DND-41 (cell line): ENCODE results near the gene PTPRN2.

ENCODE experiments used
- ATAC-seq: fragments of 200-7000 bp; cut with Tn5 transposase; 3 replicates; pipeline ENCODE4 v1.9.1; 2021; ENCODE audit warnings: low read depth; ENCODE audit not compliant: insufficient read depth
- DNase-seq: peaks from one replicate; pipeline ENCODE4 v3.0.0-alpha.2; 2020
- H2AFZ ChIP-seq: 2 replicates; pipeline ENCODE4 v1.6.0; 2012; ENCODE audit warnings: low read depth, low read length
- H3K27ac ChIP-seq: 2 replicates; pipeline ENCODE4 v1.5.1; 2012; ENCODE audit warnings: low read length, inconsistent platforms
- H3K27me3 ChIP-seq: fragments of 200-600 bp; sonication (generic); 2 replicates; pipeline ENCODE4 v1.6.0; 2012; ENCODE audit warnings: low read length, mild to moderate bottlenecking, inconsistent platforms; ENCODE audit not compliant: insufficient read depth, poor library complexity
- H3K36me3 ChIP-seq: 2 replicates; pipeline ENCODE4 v1.5.1; 2012; ENCODE audit warnings: low read length, inconsistent platforms; ENCODE audit not compliant: insufficient read depth
- H3K4me1 ChIP-seq: 2 replicates; pipeline ENCODE4 v1.5.1; 2012; ENCODE audit warnings: mild to moderate bottlenecking, low read length; ENCODE audit not compliant: insufficient read depth
- H3K4me2 ChIP-seq: 2 replicates; pipeline ENCODE4 v1.6.0; 2012; ENCODE audit warnings: mild to moderate bottlenecking, moderate library complexity, low read length, inconsistent platforms; ENCODE audit not compliant: insufficient read depth
- H3K4me3 ChIP-seq, 2 experiments: fragments of 200-600 bp in 1 of 2; shearing (Covaris generic) in 1 of 2; 2 replicates each; pipeline ENCODE4 v1.5.1; 2012 to 2016; ENCODE audit warnings: inconsistent platforms in 2 of 2, low read length in 2 of 2, mild to moderate bottlenecking in 2 of 2, low read depth in 1 of 2, moderate library complexity in 1 of 2
- H3K79me2 ChIP-seq: 2 replicates; pipeline ENCODE4 v1.6.0; 2012; ENCODE audit warnings: low read length, inconsistent platforms; ENCODE audit not compliant: insufficient read depth
- H3K9ac ChIP-seq: 2 replicates; pipeline ENCODE4 v1.6.0; 2012; ENCODE audit warnings: low read depth, mild to moderate bottlenecking, inconsistent platforms, low read length, moderate library complexity
- H3K9me3 ChIP-seq: 2 replicates; pipeline ENCODE4 v1.5.1; 2012; ENCODE audit warnings: low read length, moderate library complexity, mild to moderate bottlenecking, inconsistent platforms; ENCODE audit not compliant: insufficient read depth, severe bottlenecking
- H4K20me1 ChIP-seq: 2 replicates; pipeline ENCODE4 v1.6.0; 2012; ENCODE audit warnings: low read length; ENCODE audit not compliant: insufficient read depth
- EZH2 ChIP-seq: IDR thresholded peaks from 3 replicates; pipeline ENCODE4 v1.6.1; 2012; ENCODE audit warnings: borderline replicate concordance, low read depth, mild to moderate bottlenecking, moderate library complexity, low read length, inconsistent platforms; ENCODE audit not compliant: severe bottlenecking
- TF ChIP-seq, protein P1 (sequence below): IDR thresholded peaks from 2 replicates; pipeline ENCODE4 v1.5.1; 2012; ENCODE audit warnings: borderline replicate concordance, low read length, moderate library complexity, mild to moderate bottlenecking; ENCODE audit not compliant: poor library complexity, severe bottlenecking; ENCODE audit errors: extremely low read depth

PTPRN2 gene

GRCh38 chr7:158561659-158562058 is 26.0 kb downstream of the PTPRN2 start:
- no peak overlapping the region for H2AFZ ChIP-seq
- no peaks in the 10 kb centered on the region for H4K20me1 ChIP-seq
- DNase-seq (no peak), ATAC-seq (no peak)
- H3K36me3 ChIP-seq: no peaks in the 10 kb centered on the region
- H3K4me3 ChIP-seq: no peak overlapping the region
- H3K27ac ChIP-seq: no peak overlapping the region
- no peak for TF ChIP-seq EZH2
- TF ChIP-seq, protein P1, sequence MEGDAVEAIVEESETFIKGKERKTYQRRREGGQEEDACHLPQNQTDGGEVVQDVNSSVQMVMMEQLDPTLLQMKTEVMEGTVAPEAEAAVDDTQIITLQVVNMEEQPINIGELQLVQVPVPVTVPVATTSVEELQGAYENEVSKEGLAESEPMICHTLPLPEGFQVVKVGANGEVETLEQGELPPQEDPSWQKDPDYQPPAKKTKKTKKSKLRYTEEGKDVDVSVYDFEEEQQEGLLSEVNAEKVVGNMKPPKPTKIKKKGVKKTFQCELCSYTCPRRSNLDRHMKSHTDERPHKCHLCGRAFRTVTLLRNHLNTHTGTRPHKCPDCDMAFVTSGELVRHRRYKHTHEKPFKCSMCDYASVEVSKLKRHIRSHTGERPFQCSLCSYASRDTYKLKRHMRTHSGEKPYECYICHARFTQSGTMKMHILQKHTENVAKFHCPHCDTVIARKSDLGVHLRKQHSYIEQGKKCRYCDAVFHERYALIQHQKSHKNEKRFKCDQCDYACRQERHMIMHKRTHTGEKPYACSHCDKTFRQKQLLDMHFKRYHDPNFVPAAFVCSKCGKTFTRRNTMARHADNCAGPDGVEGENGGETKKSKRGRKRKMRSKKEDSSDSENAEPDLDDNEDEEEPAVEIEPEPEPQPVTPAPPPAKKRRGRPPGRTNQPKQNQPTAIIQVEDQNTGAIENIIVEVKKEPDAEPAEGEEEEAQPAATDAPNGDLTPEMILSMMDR: no peak
- H3K4me2 ChIP-seq: no peak overlapping the region
- H3K79me2 ChIP-seq: no peaks in the 10 kb centered on the region
- no peaks in the 10 kb centered on the region for H3K9me3 ChIP-seq
- H3K4me1 ChIP-seq: no peaks in the 10 kb centered on the region
- H3K9ac ChIP-seq: no peak overlapping the region
- H3K27me3 ChIP-seq: peaks cover 10% of the 10 kb centered on the region

- Histone ChIP-seq H4K20me1 (no peaks in the 10 kb centered on the region), H2AFZ (no peak overlapping the region), H3K27me3 (peaks cover 10% of the 10 kb centered on the region), H3K4me2 (no peak overlapping the region), H3K9me3 (no peaks in the 10 kb centered on the region), H3K79me2 (no peaks in the 10 kb centered on the region), H3K9ac (no peak overlapping the region), H3K36me3 (no peaks in the 10 kb centered on the region), H3K4me3 (no peak overlapping the region), H3K4me1 (no peaks in the 10 kb centered on the region), H3K27ac (no peak overlapping the region)
- TF ChIP-seq, protein P1: no peak
- TF ChIP-seq EZH2: no peak
- ATAC-seq (no peak), DNase-seq (no peak)
These were observed 27.2 kb downstream of the PTPRN2 start for GRCh38 chr7:158560386-158560785.

- Histone ChIP-seq H3K79me2 (no peaks in the 10 kb centered on the region), H3K4me3 (no peak overlapping the region), H3K4me2 (no peak overlapping the region), H3K27me3 (peaks cover 10% of the 10 kb centered on the region), H2AFZ (no peak overlapping the region), H3K9ac (no peak overlapping the region), H4K20me1 (no peaks in the 10 kb centered on the region), H3K36me3 (no peaks in the 10 kb centered on the region), H3K4me1 (no peaks in the 10 kb centered on the region), H3K27ac (no peak overlapping the region), H3K9me3 (no peaks in the 10 kb centered on the region)
- DNase-seq (no peak), ATAC-seq (no peak)
- no peak for TF ChIP-seq EZH2
- TF ChIP-seq, protein P1: no peak
These were observed 28.3 kb downstream of the PTPRN2 start for GRCh38 chr7:158559356-158559755.

- H2AFZ ChIP-seq: no peak overlapping the region
- no peak overlapping the region for H3K4me2 ChIP-seq
- no peak overlapping the region for H3K4me3 ChIP-seq
- no peaks in the 10 kb centered on the region for H3K36me3 ChIP-seq
- no peaks in the 10 kb centered on the region for H3K79me2 ChIP-seq
- no peak for ATAC-seq
- H4K20me1 ChIP-seq: no peaks in the 10 kb centered on the region
- TF ChIP-seq EZH2: no peak
- TF ChIP-seq, protein P1: no peak
- H3K9ac ChIP-seq: no peak overlapping the region
- no peak overlapping the region for H3K27ac ChIP-seq
- peaks cover 10% of the 10 kb centered on the region for H3K27me3 ChIP-seq
- no peaks in the 10 kb centered on the region for H3K9me3 ChIP-seq
- no peaks in the 10 kb centered on the region for H3K4me1 ChIP-seq
- DNase-seq: no peak
These were observed 28.8 kb downstream of the PTPRN2 start for GRCh38 chr7:158558816-158559215.
